ENCODE results near the gene CASP6.
"Not testable (repeated sequence)": the region's sequence is repeated elsewhere in the genome, so short reads cannot be mapped to it uniquely, and the experiment has no call there.

Gene CASP6

GRCh38 chr4:109691411-109691920, 11.8 kb downstream of the CASP6 start:
- H3K27ac ChIP-seq: no peak overlapping the region
- TF ChIP-seq ZFX (IDR thresholded peaks at IDR 0.05): no peak
- TF ChIP-seq CTCF (conservative IDR thresholded peaks at IDR 0.05): no peak

- H3K27ac ChIP-seq: no peak overlapping the region
- TF ChIP-seq ZFX (IDR thresholded peaks at IDR 0.05) (no peak), CTCF (conservative IDR thresholded peaks at IDR 0.05) (no peak)
These were observed 12.4 kb downstream of the CASP6 start for GRCh38 chr4:109690690-109691410.

GRCh38 chr4:109684727-109685126, 18.5 kb downstream of the CASP6 start:
- TF ChIP-seq CTCF (conservative IDR thresholded peaks at IDR 0.05): no peak
- TF ChIP-seq ZFX (IDR thresholded peaks at IDR 0.05): no peak

GRCh38 chr4:109683621-109684253, 19.5 kb downstream of the CASP6 start:
- no peak for TF ChIP-seq CTCF (conservative IDR thresholded peaks at IDR 0.05)
- no peak for TF ChIP-seq ZFX (IDR thresholded peaks at IDR 0.05)
- no peak overlapping the region for H3K27ac ChIP-seq

More at GRCh38 chr4:109684727-109685126, 18.5 kb downstream of the CASP6 start:
- no peak overlapping the region for H3K27ac ChIP-seq

GRCh38 chr4:109682875-109683274, 20.4 kb downstream of the CASP6 start:
- no peak for TF ChIP-seq CTCF (conservative IDR thresholded peaks at IDR 0.05)
- TF ChIP-seq ZFX (IDR thresholded peaks at IDR 0.05): no peak
- H3K27ac ChIP-seq: no peak overlapping the region

GRCh38 chr4:109678925-109679324, 24.3 kb downstream of the CASP6 start:
- H3K27ac ChIP-seq: not testable (repeated sequence)

GRCh38 chr4:109678472-109678871, 24.8 kb downstream of the CASP6 start:
- H3K27ac ChIP-seq: not testable (repeated sequence)

GRCh38 chr4:109676886-109677285, 26.4 kb downstream of the CASP6 start:
- 0 out of 2 replicates have a peak, but pooled peaks have one; percentile 12 for TF ChIP-seq CTCF (conservative IDR thresholded peaks at IDR 0.05)
- no peak for TF ChIP-seq ZFX (IDR thresholded peaks at IDR 0.05)
- no peak overlapping the region for H3K27ac ChIP-seq

All from C4-2B (cell line).